Skeletal muscle tissue (tissue), 4 donors: ENCODE results near the gene TMBIM6. TPM values are rescaled to one million over a fixed set of nuclear protein-coding genes. Genes with fewer than 3 reads are reported as not detected.

ENCODE experiments used
- H3K27ac ChIP-seq: one replicate; pipeline ENCODE4 v1.7.0; 2013; ENCODE audit warnings: mild to moderate bottlenecking, low read depth, low read length, inconsistent platforms
- H3K27me3 ChIP-seq, 3 donors: one replicate each; pipeline ENCODE4 v1.7.0; 2013; ENCODE audit warnings: low read length in 3 of 3; ENCODE audit not compliant: control insufficient read depth in 3 of 3, insufficient read depth in 3 of 3
- H3K36me3 ChIP-seq, 3 donors: one replicate each; pipeline ENCODE4 v1.7.0; 2013; ENCODE audit warnings: low read length in 3 of 3; ENCODE audit not compliant: control insufficient read depth in 3 of 3, insufficient read depth in 3 of 3
- H3K4me1 ChIP-seq, 3 donors: one replicate each; pipeline ENCODE4 v1.7.0; 2013; ENCODE audit warnings: low read length in 3 of 3, mild to moderate bottlenecking in 3 of 3; ENCODE audit not compliant: control insufficient read depth in 3 of 3, insufficient read depth in 3 of 3
- H3K4me3 ChIP-seq, 3 donors: one replicate each; pipeline ENCODE4 v1.7.0; 2013; ENCODE audit warnings: low read length in 3 of 3
- H3K9ac ChIP-seq, 3 donors: one replicate each; pipeline ENCODE4 v1.7.0; 2013; ENCODE audit warnings: low read length in 3 of 3, mild to moderate bottlenecking in 3 of 3, moderate library complexity in 2 of 3, low read depth in 1 of 3
- H3K9me3 ChIP-seq, 3 donors: one replicate each; pipeline ENCODE4 v1.7.0; 2013; ENCODE audit warnings: low read length in 3 of 3; ENCODE audit not compliant: control insufficient read depth in 3 of 3
- total RNA-seq: library from RNA; depleted of rRNA; stranded (reverse); fragments of >200 nt; gene quantifications from one replicate; pipeline ENCODE4 v1.2.3, GENCODE V29; 2014
- donor health status: Osteomylitis.

The TMBIM6 gene
- total RNA-seq, 1 donor from 2014 or later: 185 TPM

GRCh38 chr12:49784756-49785409 lies 43.5 kb downstream of the TMBIM6 start:
- H3K27ac ChIP-seq: peak overlapping the region; percentile 88
- no peaks in the 10 kb centered on the region for H3K9me3 ChIP-seq
- H3K9ac ChIP-seq: no peak overlapping the region
- peaks cover 19 to 21% (median 19%) of the 10 kb centered on the region in 3 donors for H3K4me1 ChIP-seq
- H3K36me3 ChIP-seq: peaks cover 0 to 5% (median 3%) of the 10 kb centered on the region in 3 donors
- no peaks in the 10 kb centered on the region for H3K27me3 ChIP-seq
- no peak overlapping the region for H3K4me3 ChIP-seq

- Histone ChIP-seq H3K9ac (no peak overlapping the region), H3K9me3 (no peaks in the 10 kb centered on the region), H3K27ac (no peak overlapping the region), H3K4me3 (no peak overlapping the region), H3K27me3 (no peaks in the 10 kb centered on the region), H3K4me1 (peaks cover 19 to 21% (median 19%) of the 10 kb centered on the region in 3 donors), H3K36me3 (peaks cover 7 to 17% (median 11%) of the 10 kb centered on the region in 3 donors)
Measured at GRCh38 chr12:49787672-49788071, 46.3 kb downstream of the TMBIM6 start.

GRCh38 chr12:49789992-49790391 lies 48.6 kb downstream of the TMBIM6 start:
- Histone ChIP-seq H3K4me1 (peaks cover 0 to under 1% (median under 1%) of the 10 kb centered on the region in 3 donors), H3K4me3 (no peak overlapping the region), H3K36me3 (peaks cover 17 to 22% (median 18%) of the 10 kb centered on the region in 3 donors), H3K27ac (no peak overlapping the region), H3K9me3 (no peaks in the 10 kb centered on the region), H3K27me3 (no peaks in the 10 kb centered on the region), H3K9ac (no peak overlapping the region)

- peaks cover 17 to 22% (median 18%) of the 10 kb centered on the region in 3 donors for H3K36me3 ChIP-seq
- H3K27me3 ChIP-seq: no peaks in the 10 kb centered on the region
- no peaks in the 10 kb centered on the region for H3K9me3 ChIP-seq
- no peak overlapping the region for H3K4me3 ChIP-seq
- H3K27ac ChIP-seq: no peak overlapping the region
- H3K9ac ChIP-seq: no peak overlapping the region
- no peaks in the 10 kb centered on the region for H3K4me1 ChIP-seq
Measured at GRCh38 chr12:49790741-49791555, 49.6 kb downstream of the TMBIM6 start.

GRCh38 chr12:49791700-49792099 lies 50.3 kb downstream of the TMBIM6 start:
- no peaks in the 10 kb centered on the region for H3K9me3 ChIP-seq
- no peaks in the 10 kb centered on the region for H3K4me1 ChIP-seq
- H3K4me3 ChIP-seq: no peak overlapping the region
- peaks cover 18 to 29% (median 24%) of the 10 kb centered on the region in 3 donors for H3K36me3 ChIP-seq
- no peak overlapping the region for H3K9ac ChIP-seq
- H3K27me3 ChIP-seq: no peaks in the 10 kb centered on the region
- no peak overlapping the region for H3K27ac ChIP-seq

- H3K9me3 ChIP-seq: no peaks in the 10 kb centered on the region
- H3K27me3 ChIP-seq: no peaks in the 10 kb centered on the region
- no peak overlapping the region for H3K9ac ChIP-seq
- peaks cover 25 to 30% (median 30%) of the 10 kb centered on the region in 3 donors for H3K36me3 ChIP-seq
- H3K27ac ChIP-seq: no peak overlapping the region
- no peaks in the 10 kb centered on the region for H3K4me1 ChIP-seq
- no peak overlapping the region for H3K4me3 ChIP-seq
Measured at GRCh38 chr12:49792181-49792970, 51.0 kb downstream of the TMBIM6 start.

- H3K27ac ChIP-seq: no peak overlapping the region
- H3K36me3 ChIP-seq: peaks cover 32 to 37% (median 37%) of the 10 kb centered on the region in 3 donors
- H3K27me3 ChIP-seq: no peaks in the 10 kb centered on the region
- no peak overlapping the region for H3K9ac ChIP-seq
- no peaks in the 10 kb centered on the region for H3K4me1 ChIP-seq
- H3K9me3 ChIP-seq: no peaks in the 10 kb centered on the region
- H3K4me3 ChIP-seq: no peak overlapping the region
Measured at GRCh38 chr12:49792976-49793580, 51.7 kb downstream of the TMBIM6 start.

GRCh38 chr12:49793620-49794019 lies 52.3 kb downstream of the TMBIM6 start:
- Histone ChIP-seq H3K27ac (no peak overlapping the region), H3K36me3 (peaks cover 37 to 43% (median 42%) of the 10 kb centered on the region in 3 donors), H3K4me1 (no peaks in the 10 kb centered on the region), H3K4me3 (no peak overlapping the region), H3K27me3 (no peaks in the 10 kb centered on the region), H3K9ac (no peak overlapping the region), H3K9me3 (no peaks in the 10 kb centered on the region)

GRCh38 chr12:49794021-49794420 lies 52.7 kb downstream of the TMBIM6 start:
- Histone ChIP-seq H3K36me3 (peaks cover 37 to 45% (median 45%) of the 10 kb centered on the region in 3 donors), H3K9me3 (no peaks in the 10 kb centered on the region), H3K4me3 (no peak overlapping the region), H3K4me1 (no peaks in the 10 kb centered on the region), H3K27me3 (no peaks in the 10 kb centered on the region), H3K27ac (no peak overlapping the region), H3K9ac (no peak overlapping the region)
